NCI-H1930 (cell line): ENCODE measurements around the gene SLC8A3.
A peak's percentile ranks its signal among the peaks of the same experiment; 100 is the strongest.

Source experiments
- DNase-seq, 2 experiments: peaks; one replicate each; lab custom pipeline; 2025; lab: John Stamatoyannopoulos, UW

SLC8A3 gene

GRCh38 chr14:70067810-70068209 is 120.9 kb downstream of the SLC8A3 start:
- DNase-seq = no peak

GRCh38 chr14:70064136-70064865 is 124.5 kb downstream of the SLC8A3 start:
- no peak for DNase-seq

GRCh38 chr14:70061108-70061507 is 127.6 kb downstream of the SLC8A3 start:
- no peak for DNase-seq

DNA sequence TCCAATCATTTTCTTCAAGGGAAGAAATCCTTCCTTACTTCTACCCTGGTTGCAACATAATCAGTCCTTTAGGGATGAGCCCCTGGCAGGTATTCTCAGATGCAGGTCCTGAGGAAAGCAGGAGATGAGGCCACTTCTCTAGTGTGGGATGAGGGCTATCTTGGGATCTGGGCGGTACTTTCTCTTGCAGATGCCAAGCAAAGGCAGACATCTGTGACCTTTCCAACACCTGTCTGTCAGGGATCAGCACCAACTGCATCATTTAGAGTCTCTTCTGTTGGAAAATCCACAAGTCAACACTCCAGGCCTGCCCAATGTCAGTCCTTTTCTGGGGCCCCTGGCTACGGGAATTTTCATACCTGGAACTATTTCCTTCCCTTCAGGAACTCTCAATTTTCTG is 129.2 kb downstream of the SLC8A3 start:
- no peak for DNase-seq

GRCh38 chr14:70057519-70058136 is 131.1 kb downstream of the SLC8A3 start:
- DNase-seq = no peak

DNA sequence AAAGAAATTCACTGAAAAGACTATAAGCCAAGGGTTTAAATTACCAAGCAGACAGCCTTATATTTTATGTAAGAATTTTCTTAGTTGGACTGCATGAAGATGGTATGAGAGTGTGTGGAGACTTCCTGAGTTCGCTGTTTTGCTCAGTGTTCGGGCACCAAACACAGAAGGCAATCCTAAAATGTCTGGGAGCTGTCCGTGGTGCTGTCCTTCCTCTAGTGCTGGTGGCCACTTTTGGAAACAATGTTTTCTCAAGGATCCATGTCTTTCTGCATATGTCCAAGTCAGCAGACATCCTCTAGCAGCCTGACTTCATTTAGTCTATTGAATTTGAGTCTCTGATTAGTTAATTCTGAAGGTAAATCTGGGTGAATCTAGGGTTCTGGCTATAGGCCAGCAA is 135.8 kb downstream of the SLC8A3 start:
- no peak for DNase-seq

GRCh38 chr14:70050136-70050535 is 138.6 kb downstream of the SLC8A3 start:
- DNase-seq = no peak

- DNase-seq = no peak
These were observed 139.1 kb downstream of the SLC8A3 start for GRCh38 chr14:70049605-70050004.

DNA sequence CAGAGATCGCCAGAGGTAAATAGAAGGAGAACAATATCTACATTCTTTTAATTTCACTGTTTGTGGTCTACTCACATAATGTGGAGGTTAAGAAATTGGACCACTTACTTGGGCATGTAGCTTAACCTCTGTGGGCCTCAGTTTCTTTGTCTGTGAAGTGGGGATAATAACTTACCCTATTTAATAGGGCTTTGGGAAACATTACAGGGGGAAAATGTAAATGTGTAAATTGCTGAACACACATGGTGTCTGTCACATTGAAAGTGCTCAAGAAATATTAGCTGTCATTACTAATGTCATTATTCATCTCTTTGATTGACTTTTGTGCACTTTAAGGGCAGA is 140.5 kb downstream of the SLC8A3 start:
- no peak for DNase-seq

GRCh38 chr14:70047598-70048312 is 141.0 kb downstream of the SLC8A3 start:
- no peak for DNase-seq

DNA sequence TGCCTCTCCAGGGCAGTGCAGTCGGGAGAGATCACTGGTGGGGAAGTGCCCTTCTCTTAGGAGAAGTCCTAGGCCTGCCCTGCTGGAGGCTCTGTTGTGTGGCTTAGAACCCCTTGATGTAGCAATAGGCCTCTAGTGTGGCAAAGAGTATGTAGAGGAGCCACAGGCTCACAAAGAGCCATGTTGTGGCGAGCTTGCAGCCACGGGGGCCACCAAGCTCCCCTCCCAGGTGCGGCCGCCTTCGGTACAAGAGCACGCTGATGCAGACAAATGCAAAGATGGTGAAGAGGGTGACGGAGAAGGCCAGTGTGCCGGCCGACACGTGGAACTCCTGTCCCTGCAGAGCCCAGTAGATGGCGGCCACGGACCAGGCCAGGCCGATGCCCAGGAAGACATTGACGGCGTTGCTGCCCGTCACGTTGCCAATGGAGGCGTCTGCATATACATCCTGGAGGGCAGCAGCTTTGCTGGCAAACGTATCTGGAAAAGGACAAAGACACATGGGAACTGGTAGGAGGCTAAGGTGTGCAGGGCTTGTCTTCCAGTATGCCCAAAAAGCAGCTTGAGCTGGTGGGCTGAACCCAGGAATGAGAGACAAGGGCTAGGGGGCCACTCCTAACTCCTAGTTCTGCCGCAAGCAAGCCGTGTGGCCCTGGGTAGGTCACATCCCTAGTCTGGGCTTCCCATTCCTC is 142.8 kb downstream of the SLC8A3 start:
- DNase-seq = peak; percentile 64 to 73

GRCh38 chr14:70045310-70045709 is 143.4 kb downstream of the SLC8A3 start:
- DNase-seq = no peak

- no peak for DNase-seq
These were observed 145.8 kb downstream of the SLC8A3 start for GRCh38 chr14:70043001-70043400.

DNA sequence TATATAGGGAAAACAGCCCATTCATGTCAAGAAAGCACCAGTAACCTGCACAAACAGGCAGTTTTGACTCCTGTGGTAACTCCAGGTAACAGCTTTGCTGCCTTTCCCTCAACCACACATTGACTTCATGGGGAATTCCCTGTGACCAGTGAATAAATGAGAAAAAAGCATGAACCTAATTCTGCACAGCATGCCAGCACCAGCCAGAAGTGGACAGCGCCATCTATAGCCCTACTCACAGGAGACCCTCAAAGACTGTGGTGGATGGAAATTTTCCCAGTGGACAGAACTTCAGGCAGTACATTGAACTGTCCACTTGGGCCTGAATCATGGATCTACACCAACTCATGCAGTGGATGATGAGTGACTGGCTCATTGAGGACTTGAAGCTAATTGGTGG is 152.1 kb downstream of the SLC8A3 start:
- no peak for DNase-seq

DNA sequence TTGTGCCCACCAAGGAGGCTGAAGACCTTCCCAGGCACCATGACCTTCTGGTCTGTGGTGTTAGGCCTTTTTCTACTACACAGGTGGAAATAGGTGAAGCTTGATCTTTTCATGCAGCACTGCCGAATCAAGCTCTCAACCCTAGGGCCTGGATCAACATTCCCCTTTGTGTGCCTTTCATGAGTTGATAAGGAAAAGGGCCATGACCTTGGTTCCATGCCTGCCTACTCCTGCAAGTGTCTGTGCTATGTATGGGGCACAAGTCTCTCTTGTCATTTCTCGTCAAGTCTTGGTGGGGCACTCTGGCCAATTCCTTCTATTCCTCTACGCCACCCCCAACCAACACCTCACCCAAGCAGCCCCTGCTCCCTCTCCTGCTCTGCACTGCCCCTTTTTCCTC is 154.5 kb downstream of the SLC8A3 start:
- DNase-seq = no peak

DNA sequence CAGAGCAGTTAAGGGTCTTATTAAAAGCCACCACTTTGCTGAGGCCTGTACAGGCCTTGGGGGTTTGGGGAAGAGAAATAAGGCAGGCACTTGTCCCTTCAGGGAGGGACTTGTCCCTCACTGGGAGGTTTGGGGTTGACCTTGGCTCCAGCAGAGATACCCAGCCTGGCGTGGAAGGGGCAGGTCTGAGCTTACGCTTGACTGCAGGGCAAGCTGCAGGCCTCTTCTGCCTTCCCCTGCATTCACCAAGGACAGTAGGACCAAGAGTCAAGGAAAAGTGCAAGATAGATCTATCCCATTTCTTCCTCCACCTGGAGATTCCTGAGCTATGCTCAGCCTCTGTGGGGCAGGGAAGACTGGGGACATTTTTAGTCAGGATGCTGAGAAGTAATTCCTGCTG is 155.2 kb downstream of the SLC8A3 start:
- no peak for DNase-seq

DNA sequence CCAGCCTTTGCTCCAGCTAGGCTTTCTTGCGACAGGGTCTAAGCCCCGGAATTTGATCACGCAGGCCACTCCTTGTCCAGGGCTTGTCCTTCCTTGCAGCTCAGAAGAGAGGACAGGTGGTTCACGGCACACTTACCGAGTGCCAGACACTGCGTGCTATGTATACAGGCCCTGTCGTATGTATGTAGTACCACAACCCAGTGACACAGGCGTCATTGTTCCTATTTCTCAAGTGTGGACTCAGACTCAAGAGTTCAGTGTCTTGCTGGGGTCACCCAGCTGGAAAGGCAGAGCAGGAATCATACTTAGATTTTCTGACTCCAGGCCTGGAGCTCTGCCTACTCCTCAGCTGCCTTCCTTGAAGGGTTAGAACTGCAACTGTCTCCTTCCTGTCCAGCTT is 155.6 kb downstream of the SLC8A3 start:
- no peak for DNase-seq

DNA sequence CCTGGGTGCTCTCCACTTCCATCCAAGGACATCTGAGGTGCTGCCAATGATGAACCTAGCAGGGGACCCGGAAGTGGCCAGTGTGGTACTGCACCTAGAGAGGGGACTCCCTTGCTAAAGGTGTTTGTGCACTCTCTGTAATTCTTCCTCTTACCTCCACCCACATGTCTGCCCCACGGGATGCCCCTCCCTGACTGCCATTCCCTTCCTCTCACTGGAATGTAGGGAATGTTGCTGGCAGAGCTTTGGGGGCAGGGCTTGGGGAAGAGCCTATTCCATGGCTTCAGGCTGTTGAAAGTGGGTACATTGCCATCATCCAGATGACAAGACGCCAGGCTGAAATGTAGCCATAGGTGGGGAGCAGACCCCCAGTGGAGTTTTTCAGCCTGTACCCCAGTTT is 156.3 kb downstream of the SLC8A3 start:
- no peak for DNase-seq

DNA sequence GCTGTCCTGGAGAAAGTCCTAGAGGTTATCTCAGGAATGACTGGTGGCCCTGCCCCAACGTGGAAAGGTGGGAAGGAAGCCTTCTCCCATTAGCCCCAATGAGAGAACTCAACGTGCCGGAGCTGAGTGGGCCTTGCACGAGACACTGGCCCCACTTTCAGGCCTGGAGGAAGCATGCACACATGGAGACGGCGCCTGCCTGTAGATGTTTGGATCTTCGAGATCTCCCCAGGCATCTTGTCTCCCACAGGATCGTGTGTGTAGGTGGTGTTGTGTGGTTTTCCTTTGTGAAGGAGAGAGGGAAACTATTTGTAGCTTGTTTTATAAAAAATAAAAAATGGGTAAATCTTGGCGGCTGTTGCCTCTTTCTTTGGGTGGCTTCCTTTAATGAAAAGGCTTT is 156.7 kb downstream of the SLC8A3 start:
- no peak for DNase-seq

GRCh38 chr14:70029296-70030132 is 159.2 kb downstream of the SLC8A3 start:
- DNase-seq = no peak

GRCh38 chr14:70027785-70028428 is 160.8 kb downstream of the SLC8A3 start:
- DNase-seq = peak; percentile 38 to 67
